ENCODE measurements around the gene TUBE1. TPM values are rescaled to one million over a fixed set of nuclear protein-coding genes. Genes with fewer than 3 reads are reported as not detected.

TUBE1 gene
- total and polyA plus RNA-seq, 2 experiments from 2014 or later = 26.3 to 27.7 TPM

GRCh38 chr6:112034616-112034995 is 52.7 kb downstream of the TUBE1 start (continued):
- TF ChIP-seq, protein P1, sequence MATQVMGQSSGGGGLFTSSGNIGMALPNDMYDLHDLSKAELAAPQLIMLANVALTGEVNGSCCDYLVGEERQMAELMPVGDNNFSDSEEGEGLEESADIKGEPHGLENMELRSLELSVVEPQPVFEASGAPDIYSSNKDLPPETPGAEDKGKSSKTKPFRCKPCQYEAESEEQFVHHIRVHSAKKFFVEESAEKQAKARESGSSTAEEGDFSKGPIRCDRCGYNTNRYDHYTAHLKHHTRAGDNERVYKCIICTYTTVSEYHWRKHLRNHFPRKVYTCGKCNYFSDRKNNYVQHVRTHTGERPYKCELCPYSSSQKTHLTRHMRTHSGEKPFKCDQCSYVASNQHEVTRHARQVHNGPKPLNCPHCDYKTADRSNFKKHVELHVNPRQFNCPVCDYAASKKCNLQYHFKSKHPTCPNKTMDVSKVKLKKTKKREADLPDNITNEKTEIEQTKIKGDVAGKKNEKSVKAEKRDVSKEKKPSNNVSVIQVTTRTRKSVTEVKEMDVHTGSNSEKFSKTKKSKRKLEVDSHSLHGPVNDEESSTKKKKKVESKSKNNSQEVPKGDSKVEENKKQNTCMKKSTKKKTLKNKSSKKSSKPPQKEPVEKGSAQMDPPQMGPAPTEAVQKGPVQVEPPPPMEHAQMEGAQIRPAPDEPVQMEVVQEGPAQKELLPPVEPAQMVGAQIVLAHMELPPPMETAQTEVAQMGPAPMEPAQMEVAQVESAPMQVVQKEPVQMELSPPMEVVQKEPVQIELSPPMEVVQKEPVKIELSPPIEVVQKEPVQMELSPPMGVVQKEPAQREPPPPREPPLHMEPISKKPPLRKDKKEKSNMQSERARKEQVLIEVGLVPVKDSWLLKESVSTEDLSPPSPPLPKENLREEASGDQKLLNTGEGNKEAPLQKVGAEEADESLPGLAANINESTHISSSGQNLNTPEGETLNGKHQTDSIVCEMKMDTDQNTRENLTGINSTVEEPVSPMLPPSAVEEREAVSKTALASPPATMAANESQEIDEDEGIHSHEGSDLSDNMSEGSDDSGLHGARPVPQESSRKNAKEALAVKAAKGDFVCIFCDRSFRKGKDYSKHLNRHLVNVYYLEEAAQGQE (IDR thresholded peaks at IDR 0.05; ENCODE audit: unreplicated experiment) = no peak

GRCh38 chr6:112033791-112034615 is 53.3 kb downstream of the TUBE1 start:
- peak; percentile 66 for ATAC-seq
- no peak overlapping the region for H3K27ac ChIP-seq (ENCODE audit: low read depth)
- no peak for TF ChIP-seq NANOG (IDR thresholded peaks at IDR 0.05; ENCODE audit: borderline replicate concordance)
- 0 out of 4 replicates have a peak, but pooled peaks of 1 of the 2 experiments have one; percentile 7 for TF ChIP-seq CTCF (conservative IDR thresholded peaks at IDR 0.05; ENCODE audit: low read depth in 2 of 2)

DNA sequence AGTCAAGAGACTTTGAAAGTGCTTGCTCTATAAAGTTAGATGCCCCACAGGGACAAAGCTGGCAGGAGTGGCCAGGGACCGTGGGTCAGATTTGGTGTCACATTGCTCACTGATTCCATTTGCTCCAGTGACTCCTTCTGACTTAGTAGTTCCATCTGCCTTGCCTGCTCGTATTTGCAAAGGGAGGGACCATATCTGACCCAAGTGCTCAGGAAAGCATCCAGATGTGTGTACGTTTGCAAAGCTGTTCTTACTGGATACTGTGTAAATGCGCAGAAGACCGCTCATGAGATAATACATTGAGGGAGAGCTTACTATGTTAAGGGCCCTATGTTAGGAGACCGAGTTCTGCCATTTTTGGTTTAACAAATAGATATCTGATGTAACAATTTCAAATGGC is 54.6 kb downstream of the TUBE1 start:
- no peak for TF ChIP-seq STAT1 (IDR thresholded peaks at IDR 0.05; ENCODE audit: unreplicated experiment)
- TF ChIP-seq, protein P2, sequence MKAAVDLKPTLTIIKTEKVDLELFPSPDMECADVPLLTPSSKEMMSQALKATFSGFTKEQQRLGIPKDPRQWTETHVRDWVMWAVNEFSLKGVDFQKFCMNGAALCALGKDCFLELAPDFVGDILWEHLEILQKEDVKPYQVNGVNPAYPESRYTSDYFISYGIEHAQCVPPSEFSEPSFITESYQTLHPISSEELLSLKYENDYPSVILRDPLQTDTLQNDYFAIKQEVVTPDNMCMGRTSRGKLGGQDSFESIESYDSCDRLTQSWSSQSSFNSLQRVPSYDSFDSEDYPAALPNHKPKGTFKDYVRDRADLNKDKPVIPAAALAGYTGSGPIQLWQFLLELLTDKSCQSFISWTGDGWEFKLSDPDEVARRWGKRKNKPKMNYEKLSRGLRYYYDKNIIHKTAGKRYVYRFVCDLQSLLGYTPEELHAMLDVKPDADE (IDR thresholded peaks at IDR 0.05) = no peak
- TF ChIP-seq NANOG (IDR thresholded peaks at IDR 0.05; ENCODE audit: borderline replicate concordance) = no peak
- no peaks in the 10 kb centered on the region for H3K79me2 ChIP-seq (replicated peaks; ENCODE audit: insufficient read depth)
- H3K4me1 Mint-ChIP-seq = peaks cover 11% of the 10 kb centered on the region
- no peak overlapping the region for H3K27ac Mint-ChIP-seq
- H3K4me1 ChIP-seq (ENCODE audit: insufficient read depth) = peaks cover 3% of the 10 kb centered on the region; the same call in 1 of the 2 replicates
- H2AFZ ChIP-seq = no peak overlapping the region
- H3K9me2 ChIP-seq (ENCODE audit: insufficient read depth) = no peaks in the 10 kb centered on the region
- H4K20me1 ChIP-seq (replicated peaks; ENCODE audit: insufficient read depth) = no peaks in the 10 kb centered on the region
- no peak overlapping the region for H3K4me2 ChIP-seq
- H3K9me3 Mint-ChIP-seq = no peaks in the 10 kb centered on the region
- H3K36me3 ChIP-seq (ENCODE audit: insufficient read depth) = no peaks in the 10 kb centered on the region
- no peaks in the 10 kb centered on the region for H3K27me3 ChIP-seq (ENCODE audit: insufficient read depth)
- H3K36me3 Mint-ChIP-seq (ENCODE audit: low read depth) = no peaks in the 10 kb centered on the region
- no peak overlapping the region for H3K27ac ChIP-seq (ENCODE audit: low read depth)
- H3K27me3 Mint-ChIP-seq (ENCODE audit: insufficient read depth, low read depth, poor library complexity) = peaks cover 4% of the 10 kb centered on the region
- no peaks in the 10 kb centered on the region for H3F3A ChIP-seq (replicated peaks; ENCODE audit: low read depth)
- H3K4me3 ChIP-seq = no peak overlapping the region
- no peak for DNase-seq (ENCODE audit: low spot score)
- no peak for ATAC-seq
- no peak overlapping the region for H3K4me3 Mint-ChIP-seq

More at GRCh38 chr6:112033791-112034615, 53.3 kb downstream of the TUBE1 start:
- no peaks in the 10 kb centered on the region for H3K27me3 ChIP-seq (ENCODE audit: insufficient read depth)
- no peaks in the 10 kb centered on the region for H3K36me3 ChIP-seq (ENCODE audit: insufficient read depth)
- no peak overlapping the region for H3K4me2 ChIP-seq
- no peaks in the 10 kb centered on the region for H3K9me3 Mint-ChIP-seq
- peak; percentile 19 for DNase-seq (ENCODE audit: low spot score)
- peaks cover 13% of the 10 kb centered on the region for H3K4me1 Mint-ChIP-seq
- H4K20me1 ChIP-seq (replicated peaks; ENCODE audit: insufficient read depth) = no peaks in the 10 kb centered on the region
- no peak overlapping the region for H3K4me3 ChIP-seq
- H3F3A ChIP-seq (replicated peaks; ENCODE audit: low read depth) = no peaks in the 10 kb centered on the region
- no peaks in the 10 kb centered on the region for H3K36me3 Mint-ChIP-seq (ENCODE audit: low read depth)
- peaks cover 3% of the 10 kb centered on the region; the same call in 1 of the 2 replicates for H3K4me1 ChIP-seq (ENCODE audit: insufficient read depth)
- H2AFZ ChIP-seq = peak overlapping the region; percentile 18
- H3K27me3 Mint-ChIP-seq (ENCODE audit: insufficient read depth, low read depth, poor library complexity) = peaks cover 4% of the 10 kb centered on the region
- no peaks in the 10 kb centered on the region for H3K79me2 ChIP-seq (replicated peaks; ENCODE audit: insufficient read depth)
- H3K9me2 ChIP-seq (ENCODE audit: insufficient read depth) = no peaks in the 10 kb centered on the region
- H3K27ac Mint-ChIP-seq = no peak overlapping the region
- no peak overlapping the region for H3K4me3 Mint-ChIP-seq
